IPS DF 4.7 (cell line): Measurements from ENCODE around the gene S100A8.
"Not testable (repeated sequence)": the region's sequence is repeated elsewhere in the genome, so short reads cannot be mapped to it uniquely, and the experiment has no call there.

ENCODE experiments used
- DNase-seq: peaks from one replicate; pipeline ENCODE4 v3.0.0-alpha.2; 2013; ENCODE audit warnings: low spot score; ENCODE audit errors: extremely low read depth

S100A8 gene

GRCh38 chr1:153347856-153348255, 43.0 kb downstream of the S100A8 start:
- no peak for DNase-seq

- not testable (repeated sequence) for DNase-seq
Measured at GRCh38 chr1:153347049-153347448, 43.8 kb downstream of the S100A8 start.

- DNase-seq, result no peak
Measured at GRCh38 chr1:153346077-153346723, 44.7 kb downstream of the S100A8 start.

- DNase-seq, result no peak
Measured at GRCh38 chr1:153345187-153346076, 45.4 kb downstream of the S100A8 start.

GRCh38 chr1:153344718-153345025, 46.2 kb downstream of the S100A8 start:
- DNase-seq, result no peak

GRCh38 chr1:153343811-153344717, 46.8 kb downstream of the S100A8 start:
- DNase-seq, result no peak

- no peak for DNase-seq
Measured at GRCh38 chr1:153343040-153343681, 47.7 kb downstream of the S100A8 start.

- DNase-seq, result no peak
Measured at GRCh38 chr1:153342178-153342577, 48.7 kb downstream of the S100A8 start.

GRCh38 chr1:153341431-153341934, 49.4 kb downstream of the S100A8 start:
- DNase-seq, result no peak

GRCh38 chr1:153340356-153340755, 50.5 kb downstream of the S100A8 start:
- DNase-seq, result no peak
